Thyroid gland (tissue), 4 donors: Measurements from ENCODE around the gene ACAP3. TPM values are rescaled to one million over a fixed set of nuclear protein-coding genes. Genes with fewer than 3 reads are reported as not detected.

Source experiments
- DNase-seq, 2 donors: peaks; one replicate each; pipeline ENCODE4 v3.0.0-alpha.2; 2019
- H3K27ac ChIP-seq, 3 donors: fragments of 200-600 bp; sonication (generic); 1 replicate in 2 of 3; 2 replicates in 1 of 3; pipeline ENCODE4 v1.5.1; 2016 to 2019; ENCODE audit warnings: mild to moderate bottlenecking in 1 of 3, moderate library complexity in 1 of 3
- H3K27me3 ChIP-seq: fragments of 200-600 bp; sonication (generic); one replicate; pipeline ENCODE4 v1.5.1; 2019
- H3K36me3 ChIP-seq, 2 donors: fragments of 200-600 bp; sonication (generic); one replicate each; pipeline ENCODE4 v1.5.1; 2016 to 2019
- H3K4me1 ChIP-seq, 2 donors: fragments of 200-600 bp; sonication (generic); one replicate each; pipeline ENCODE4 v1.5.1; 2017 to 2019
- H3K4me3 ChIP-seq, 3 donors: fragments of 200-600 bp; sonication (generic); replicated peaks in 1 of 3; 1 replicate in 2 of 3; 2 replicates in 1 of 3; pipeline ENCODE4 v1.5.1; 2016; ENCODE audit warnings: mild to moderate bottlenecking in 1 of 3
- H3K9me3 ChIP-seq: fragments of 200-600 bp; sonication (generic); one replicate; pipeline ENCODE4 v1.5.1; 2017
- POLR2A ChIP-seq, 2 donors: fragments of 450-650 bp; IDR thresholded peaks; one replicate each; pipeline ENCODE4 v1.6.1; 2017; ENCODE audit warnings: antibody characterized with exemption in 2 of 2, mild to moderate bottlenecking in 2 of 2, moderate library complexity in 1 of 2
- WGBS, 2 donors: methylation state at CpG; one replicate each; pipeline ENCODE4 v1.1.5; 2017; 5-methylcytosine and 5-hydroxymethylcytosine counted together
- intact Hi-C: fragments of 100-400 bp; cut with DNase I; formaldehyde crosslinking; loops from one replicate; pipeline ENCODE4 v1.15.1; 2023
- total RNA-seq, 4 donors: library from RNA; depleted of rRNA; stranded (reverse); fragments of >200 nt; gene quantifications; one replicate each; pipeline ENCODE4 v1.2.3, GENCODE V29; 2016
- TF ChIP-seq, protein P1 (sequence below), 6 experiments: fragments of 200-600 bp in 3 of 6; fragments of 450-650 bp in 3 of 6; sonication (generic) in 3 of 6; IDR thresholded peaks; one replicate each; pipeline ENCODE4 v1.5.1; 2016 to 2019; ENCODE audit warnings: antibody characterized with exemption in 6 of 6, mild to moderate bottlenecking in 2 of 6, inconsistent platforms in 1 of 6, moderate library complexity in 1 of 6

ACAP3 gene
- total RNA-seq, 4 donors from 2014 or later: 31.6 to 51.2 (median 42.1) TPM

DNA sequence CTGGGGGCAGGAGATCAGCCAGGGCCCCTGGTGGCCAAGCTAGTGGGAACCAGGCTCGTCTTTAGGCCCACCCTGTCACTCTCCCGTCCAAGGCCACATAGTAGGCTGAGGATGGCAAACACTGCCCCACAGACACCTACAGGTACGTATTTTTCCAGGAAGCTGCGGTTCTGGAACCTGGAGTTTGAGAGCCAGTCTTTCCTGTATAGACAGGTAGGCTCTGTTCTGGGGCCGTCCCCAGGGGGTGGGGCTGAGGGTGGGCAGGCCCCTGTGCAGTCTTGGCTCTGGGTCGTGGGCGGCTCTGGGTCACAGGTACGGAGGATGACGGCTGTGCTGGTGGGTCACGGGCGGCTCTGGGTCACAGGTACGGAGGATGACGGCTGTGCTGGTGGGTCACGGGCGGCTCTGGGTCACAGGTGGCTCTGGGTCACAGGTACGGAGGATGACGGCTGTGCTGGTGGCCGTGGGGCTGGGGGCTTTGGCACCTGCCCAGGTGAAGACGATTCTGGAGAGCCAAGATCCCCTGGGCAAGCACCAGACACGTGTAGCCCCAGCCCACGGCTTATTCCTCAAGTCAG lies 2.8 kb upstream of the ACAP3 start:
- DNase-seq: no peak
- Histone ChIP-seq H3K9me3 (no peaks in the 10 kb centered on the region), H3K4me1 (peaks cover 25 to 26% of the 10 kb centered on the region in 2 donors), H3K27me3 (no peaks in the 10 kb centered on the region), H3K4me3 (no peak overlapping the region), H3K27ac (no peak overlapping the region), H3K36me3 (peaks cover 38 to 41% of the 10 kb centered on the region in 2 donors)
- 87 to 94% methylated on average over 21 of the region's 21 CpGs for WGBS, 2 donors
- intact Hi-C loops: no loop called here
- TF ChIP-seq, protein P1, sequence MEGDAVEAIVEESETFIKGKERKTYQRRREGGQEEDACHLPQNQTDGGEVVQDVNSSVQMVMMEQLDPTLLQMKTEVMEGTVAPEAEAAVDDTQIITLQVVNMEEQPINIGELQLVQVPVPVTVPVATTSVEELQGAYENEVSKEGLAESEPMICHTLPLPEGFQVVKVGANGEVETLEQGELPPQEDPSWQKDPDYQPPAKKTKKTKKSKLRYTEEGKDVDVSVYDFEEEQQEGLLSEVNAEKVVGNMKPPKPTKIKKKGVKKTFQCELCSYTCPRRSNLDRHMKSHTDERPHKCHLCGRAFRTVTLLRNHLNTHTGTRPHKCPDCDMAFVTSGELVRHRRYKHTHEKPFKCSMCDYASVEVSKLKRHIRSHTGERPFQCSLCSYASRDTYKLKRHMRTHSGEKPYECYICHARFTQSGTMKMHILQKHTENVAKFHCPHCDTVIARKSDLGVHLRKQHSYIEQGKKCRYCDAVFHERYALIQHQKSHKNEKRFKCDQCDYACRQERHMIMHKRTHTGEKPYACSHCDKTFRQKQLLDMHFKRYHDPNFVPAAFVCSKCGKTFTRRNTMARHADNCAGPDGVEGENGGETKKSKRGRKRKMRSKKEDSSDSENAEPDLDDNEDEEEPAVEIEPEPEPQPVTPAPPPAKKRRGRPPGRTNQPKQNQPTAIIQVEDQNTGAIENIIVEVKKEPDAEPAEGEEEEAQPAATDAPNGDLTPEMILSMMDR (IDR thresholded peaks at IDR 0.05): no peak
- TF ChIP-seq POLR2A (IDR thresholded peaks at IDR 0.05): no peak

DNA sequence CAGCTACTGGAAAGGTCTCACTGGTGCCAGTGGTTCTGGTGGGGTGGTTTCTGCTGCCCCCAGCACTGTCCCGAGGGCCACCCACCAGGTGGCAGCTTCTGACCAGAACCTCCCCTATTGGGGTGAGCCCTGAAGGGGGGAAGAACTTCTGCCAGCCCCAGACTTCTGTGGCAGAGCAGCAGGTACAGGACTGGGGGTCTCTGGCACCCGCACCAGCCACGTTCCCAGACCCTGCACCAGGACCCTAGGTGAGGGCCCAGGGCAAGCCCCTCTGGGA lies 2.3 kb upstream of the ACAP3 start:
- WGBS, 2 donors: 56 to 100% methylated on average over 1 of the region's 3 CpGs
- no peak for DNase-seq
- TF ChIP-seq, protein P1 (IDR thresholded peaks at IDR 0.05): no peak
- TF ChIP-seq POLR2A (IDR thresholded peaks at IDR 0.05): no peak
- H3K27me3 ChIP-seq: no peaks in the 10 kb centered on the region
- H3K27ac ChIP-seq: no peak overlapping the region
- peaks cover 31% of the 10 kb centered on the region in 2 donors for H3K4me1 ChIP-seq
- H3K9me3 ChIP-seq: no peaks in the 10 kb centered on the region
- H3K36me3 ChIP-seq: peaks cover 38% of the 10 kb centered on the region in 2 donors
- intact Hi-C loops: no loop called here
- no peak overlapping the region for H3K4me3 ChIP-seq

DNA sequence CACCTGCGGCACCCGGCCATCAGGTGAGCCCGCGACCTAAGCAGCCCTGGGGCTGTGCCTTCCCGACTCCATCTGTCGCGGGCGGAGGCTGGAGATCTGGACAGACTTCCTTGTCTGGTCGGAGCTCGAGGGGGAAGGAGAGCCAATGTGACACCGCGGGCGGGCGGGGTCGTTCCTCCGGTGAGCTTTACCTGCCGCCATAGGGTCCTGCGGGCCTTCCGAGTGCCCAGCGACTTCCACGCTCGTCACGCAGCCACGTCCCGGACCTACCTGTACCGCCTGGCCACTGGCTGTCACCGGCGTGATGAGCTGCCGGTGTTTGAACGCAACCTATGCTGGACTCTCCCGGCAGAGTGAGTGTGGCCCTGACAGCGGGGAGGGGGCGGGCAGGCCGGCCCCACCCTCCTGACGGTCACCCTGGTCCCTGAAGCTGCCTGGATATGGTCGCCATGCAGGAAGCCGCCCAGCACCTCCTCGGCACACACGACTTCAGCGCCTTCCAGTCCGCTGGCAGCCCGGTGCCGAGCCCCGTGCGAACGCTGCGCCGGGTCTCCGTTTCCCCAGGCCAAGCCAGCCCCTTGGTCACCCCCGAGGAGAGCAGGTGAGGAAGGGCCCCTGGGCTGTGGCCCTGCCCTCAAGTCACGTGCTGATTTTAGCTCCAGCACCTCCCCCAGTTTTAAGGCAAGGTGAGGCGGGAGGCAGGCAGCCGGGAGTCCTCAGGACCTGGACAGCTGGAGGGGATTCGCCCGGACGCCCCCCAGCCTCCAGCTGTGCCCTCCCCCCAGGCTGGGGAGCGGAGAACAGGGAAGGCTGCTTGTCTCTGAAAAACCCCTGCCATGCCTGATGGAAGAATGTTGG lies 1.8 kb upstream of the ACAP3 start:
- H3K27me3 ChIP-seq: no peaks in the 10 kb centered on the region
- WGBS, 2 donors: 47 to 49% methylated on average over 31 to 36 of the region's 57 CpGs
- H3K9me3 ChIP-seq: no peaks in the 10 kb centered on the region
- TF ChIP-seq POLR2A (IDR thresholded peaks at IDR 0.05): no peak
- peak; percentile 42 to 57 for DNase-seq
- H3K4me1 ChIP-seq: peaks cover 32 to 35% of the 10 kb centered on the region in 2 donors
- H3K4me3 ChIP-seq: peak overlapping the region; percentile 61 to 91 (median 85)
- peaks cover 33 to 36% of the 10 kb centered on the region in 2 donors for H3K36me3 ChIP-seq
- intact Hi-C loops: no loop called here
- peak overlapping the region in 1 of 3 donors; percentile 93 for H3K27ac ChIP-seq

DNA sequence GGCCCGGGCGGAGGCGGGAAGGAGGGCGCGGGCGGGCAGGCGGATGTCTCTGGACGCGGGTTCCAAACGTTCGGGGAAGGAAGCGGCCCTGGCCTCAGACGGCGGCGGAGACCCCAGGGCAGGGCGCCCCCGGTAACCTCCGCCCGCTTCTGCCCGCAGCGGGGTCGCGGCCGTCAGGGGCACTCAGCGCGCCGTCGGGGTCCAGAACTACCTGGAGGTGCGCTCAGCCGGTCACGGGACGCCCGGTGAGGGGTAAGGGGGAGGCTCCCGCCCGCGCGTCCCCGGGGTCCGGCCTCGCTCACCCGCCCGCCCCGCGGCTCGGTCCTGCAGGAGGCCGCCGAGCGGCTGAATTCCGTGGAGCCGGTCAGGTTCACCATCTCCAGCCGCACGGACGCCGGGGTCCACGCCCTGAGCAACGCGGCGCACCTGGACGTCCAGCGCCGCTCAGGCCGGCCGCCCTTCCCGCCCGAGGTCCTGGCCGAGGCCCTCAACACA lies 1.1 kb upstream of the ACAP3 start:
- intact Hi-C loops: no loop called here
- WGBS, 2 donors: 0% methylated on average over 10 of the region's 66 CpGs; no CpG with 5 or more reads in 1 of the 2 donors
- H3K27ac ChIP-seq: peak overlapping the region; percentile 27 to 93 (median 70)

DNA sequence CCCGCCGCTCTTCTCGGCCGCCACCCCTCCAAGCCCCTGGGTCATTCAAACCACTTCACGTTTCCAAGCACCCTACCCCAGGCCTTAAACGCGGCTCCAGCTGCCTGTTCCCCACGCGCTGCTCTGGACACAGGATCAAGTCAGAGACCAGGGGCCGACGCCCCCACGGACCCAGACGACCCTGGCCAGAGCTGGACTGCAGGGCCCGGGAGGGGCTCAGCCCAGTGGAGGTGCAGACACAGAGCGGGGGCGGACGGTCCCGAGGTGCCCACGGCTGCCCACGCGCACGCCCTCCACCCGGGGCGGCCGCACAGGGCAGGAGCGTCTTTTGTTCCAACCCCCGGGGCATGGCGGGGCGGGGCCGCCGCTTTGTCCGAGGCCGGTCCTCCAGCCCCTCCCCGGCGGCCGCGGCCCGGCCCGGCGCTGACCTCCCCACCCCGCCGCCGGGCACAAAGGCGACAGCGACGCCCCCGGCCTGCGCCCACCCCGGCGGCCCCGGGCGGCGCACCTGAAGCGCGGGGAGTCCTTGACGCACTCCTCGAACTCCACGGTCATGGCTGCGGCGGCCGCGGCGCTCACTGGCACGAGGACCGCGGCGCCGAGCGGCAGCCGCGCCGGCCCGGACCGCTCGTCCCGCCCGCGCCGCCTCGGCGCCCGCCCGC lies 338 bp downstream of the ACAP3 start:
- 1 to 3% methylated on average over 14 to 20 of the region's 83 CpGs for WGBS, 2 donors
- no peaks in the 10 kb centered on the region for H3K9me3 ChIP-seq
- peak overlapping the region in 2 of 3 donors; percentile 41 to 46 for H3K27ac ChIP-seq
- intact Hi-C loops: no loop called here
- H3K27me3 ChIP-seq: no peaks in the 10 kb centered on the region
- TF ChIP-seq POLR2A (IDR thresholded peaks at IDR 0.05): peak in 1 of 2 donors; percentile 46
- TF ChIP-seq, protein P1 (IDR thresholded peaks at IDR 0.05): no peak
- H3K36me3 ChIP-seq: peaks cover 12 to 16% of the 10 kb centered on the region in 2 donors
- peaks cover 32 to 39% of the 10 kb centered on the region in 2 donors for H3K4me1 ChIP-seq
- DNase-seq: peak; percentile 44 to 50
- H3K4me3 ChIP-seq: peak overlapping the region; percentile 70 to 85 (median 85)

More for the DNA sequence above, 1.1 kb upstream of the ACAP3 start:
- Histone ChIP-seq H3K27me3 (no peaks in the 10 kb centered on the region), H3K36me3 (peaks cover 26 to 29% of the 10 kb centered on the region in 2 donors), H3K4me3 (peak overlapping the region; percentile 61 to 91 (median 85)), H3K9me3 (no peaks in the 10 kb centered on the region), H3K4me1 (peaks cover 32 to 39% of the 10 kb centered on the region in 2 donors)
- DNase-seq: peak; percentile 37 to 54
- TF ChIP-seq, protein P1 (IDR thresholded peaks at IDR 0.05): no peak
